Measurements from ENCODE around the gene STAT5B.

The STAT5B gene

GRCh38 chr17:42174126-42174783 is 101.9 kb downstream of the STAT5B start:
- DNase-seq: no peak

GRCh38 chr17:42171831-42172230 is 104.4 kb downstream of the STAT5B start:
- DNase-seq: no peak

- DNase-seq: no peak
Observed at GRCh38 chr17:42169351-42169750, 106.8 kb downstream of the STAT5B start.

- DNase-seq: no peak
Observed at GRCh38 chr17:42167807-42168206, 108.4 kb downstream of the STAT5B start.

- no peak for DNase-seq
Observed at GRCh38 chr17:42166196-42166763, 109.9 kb downstream of the STAT5B start.

DNA sequence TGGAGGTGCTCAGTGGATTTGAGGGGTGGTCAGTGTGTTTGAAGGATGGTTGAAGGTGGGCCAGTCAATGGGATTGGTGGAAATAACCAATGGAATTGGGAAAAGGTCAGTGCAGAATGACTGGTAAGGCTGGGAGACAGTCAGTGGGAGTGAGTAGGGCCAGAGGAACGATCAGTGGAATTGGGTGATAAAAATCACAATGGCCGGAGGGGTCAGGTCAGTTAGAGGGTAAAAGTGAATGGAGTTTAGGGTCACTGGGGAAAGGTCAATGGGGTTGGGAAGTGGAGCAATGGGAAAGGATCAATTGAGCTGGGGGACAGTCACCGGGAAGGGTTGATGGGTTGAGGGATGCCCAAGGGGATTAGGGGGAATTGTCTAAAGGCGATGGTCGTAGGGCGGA is 110.4 kb downstream of the STAT5B start:
- no peak for DNase-seq

GRCh38 chr17:42163696-42164407 is 112.3 kb downstream of the STAT5B start:
- no peak for DNase-seq

GRCh38 chr17:42163113-42163512 is 113.1 kb downstream of the STAT5B start:
- DNase-seq: no peak

- DNase-seq: no peak
Observed at GRCh38 chr17:42160531-42160910, 115.7 kb downstream of the STAT5B start.

- DNase-seq: no peak
Observed at GRCh38 chr17:42159796-42160530, 116.2 kb downstream of the STAT5B start.

DNA sequence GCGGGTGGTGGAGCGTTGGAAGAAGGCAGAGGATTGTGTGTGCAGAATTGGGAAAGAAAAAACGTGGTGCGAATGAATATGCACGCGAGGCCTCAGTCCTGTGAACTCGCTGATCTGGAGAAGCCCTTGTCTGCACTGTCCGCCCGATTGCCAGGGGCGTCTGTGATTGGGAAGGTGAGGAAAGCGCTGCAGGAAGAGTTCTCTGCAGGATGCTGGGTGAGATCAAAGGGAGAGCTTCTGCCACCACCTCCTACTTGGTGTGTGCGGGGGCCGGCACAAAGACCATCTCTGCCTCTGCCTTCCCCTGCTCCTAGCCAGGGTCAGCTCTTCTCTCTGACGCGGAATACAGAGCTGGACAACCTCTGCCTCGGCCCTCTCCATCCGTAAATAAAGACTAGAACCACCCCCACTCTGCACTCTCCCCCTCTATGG is 120.6 kb downstream of the STAT5B start:
- no peak for DNase-seq

GRCh38 chr17:42153919-42154742 is 122.1 kb downstream of the STAT5B start:
- no peak for DNase-seq

Data from right forelimb (tissue), 1 donor.